BE2C (cell line): ENCODE measurements around the gene TOPAZ1.

Experiments used
- DNase-seq: peaks from one replicate; pipeline ENCODE4 v3.0.0-alpha.2; 2020
- H3K27me3 ChIP-seq: fragments of 250-450 bp; sonication (Bioruptor Pico); 2 replicates; pipeline ENCODE4 v1.5.1; 2020; ENCODE audit warnings: mild to moderate bottlenecking
- H3K36me3 ChIP-seq: fragments of 250-450 bp; sonication (Bioruptor Pico); 2 replicates; pipeline ENCODE4 v1.5.1; 2020; ENCODE audit warnings: mild to moderate bottlenecking
- H3K4me1 ChIP-seq: fragments of 250-450 bp; sonication (Bioruptor Pico); 2 replicates; pipeline ENCODE4 v1.5.1; 2020
- H3K4me3 ChIP-seq: 2 replicates; pipeline ENCODE4 v1.5.1; 2011; ENCODE audit warnings: low read depth, low read length
- H3K9me3 ChIP-seq: fragments of 250-450 bp; sonication (Bioruptor Pico); 2 replicates; pipeline ENCODE4 v1.5.1; 2020
- TF ChIP-seq, protein P1 (sequence below): IDR thresholded peaks from 2 replicates; pipeline ENCODE4 v1.5.1; 2012; ENCODE audit warnings: mild to moderate bottlenecking, low read depth, low read length

The TOPAZ1 gene

GRCh38 chr3:44237161-44237560 lies 4.5 kb upstream of the TOPAZ1 start:
- H3K9me3 ChIP-seq = no peaks in the 10 kb centered on the region
- H3K4me1 ChIP-seq = no peaks in the 10 kb centered on the region
- TF ChIP-seq, protein P1, sequence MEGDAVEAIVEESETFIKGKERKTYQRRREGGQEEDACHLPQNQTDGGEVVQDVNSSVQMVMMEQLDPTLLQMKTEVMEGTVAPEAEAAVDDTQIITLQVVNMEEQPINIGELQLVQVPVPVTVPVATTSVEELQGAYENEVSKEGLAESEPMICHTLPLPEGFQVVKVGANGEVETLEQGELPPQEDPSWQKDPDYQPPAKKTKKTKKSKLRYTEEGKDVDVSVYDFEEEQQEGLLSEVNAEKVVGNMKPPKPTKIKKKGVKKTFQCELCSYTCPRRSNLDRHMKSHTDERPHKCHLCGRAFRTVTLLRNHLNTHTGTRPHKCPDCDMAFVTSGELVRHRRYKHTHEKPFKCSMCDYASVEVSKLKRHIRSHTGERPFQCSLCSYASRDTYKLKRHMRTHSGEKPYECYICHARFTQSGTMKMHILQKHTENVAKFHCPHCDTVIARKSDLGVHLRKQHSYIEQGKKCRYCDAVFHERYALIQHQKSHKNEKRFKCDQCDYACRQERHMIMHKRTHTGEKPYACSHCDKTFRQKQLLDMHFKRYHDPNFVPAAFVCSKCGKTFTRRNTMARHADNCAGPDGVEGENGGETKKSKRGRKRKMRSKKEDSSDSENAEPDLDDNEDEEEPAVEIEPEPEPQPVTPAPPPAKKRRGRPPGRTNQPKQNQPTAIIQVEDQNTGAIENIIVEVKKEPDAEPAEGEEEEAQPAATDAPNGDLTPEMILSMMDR = no peak
- H3K4me3 ChIP-seq = no peak overlapping the region
- H3K36me3 ChIP-seq = no peaks in the 10 kb centered on the region
- H3K27me3 ChIP-seq = no peaks in the 10 kb centered on the region
- no peak for DNase-seq

GRCh38 chr3:44237665-44238064 lies 4.0 kb upstream of the TOPAZ1 start:
- TF ChIP-seq, protein P1 = no peak
- no peak for DNase-seq
- H3K36me3 ChIP-seq = no peaks in the 10 kb centered on the region
- H3K4me3 ChIP-seq = no peak overlapping the region
- no peaks in the 10 kb centered on the region for H3K9me3 ChIP-seq
- no peaks in the 10 kb centered on the region for H3K27me3 ChIP-seq
- H3K4me1 ChIP-seq = no peaks in the 10 kb centered on the region

- TF ChIP-seq, protein P1 = no peak
- Histone ChIP-seq H3K27me3 (no peaks in the 10 kb centered on the region), H3K9me3 (no peaks in the 10 kb centered on the region)
Observed at GRCh38 chr3:44238889-44239288, 2.8 kb upstream of the TOPAZ1 start.

GRCh38 chr3:44240061-44240460 lies 1.6 kb upstream of the TOPAZ1 start:
- H3K27me3 ChIP-seq = no peaks in the 10 kb centered on the region
- TF ChIP-seq, protein P1 = no peak
- H3K4me3 ChIP-seq = no peak overlapping the region
- no peaks in the 10 kb centered on the region for H3K36me3 ChIP-seq
- no peak for DNase-seq
- no peaks in the 10 kb centered on the region for H3K4me1 ChIP-seq
- no peaks in the 10 kb centered on the region for H3K9me3 ChIP-seq

More at GRCh38 chr3:44238889-44239288, 2.8 kb upstream of the TOPAZ1 start:
- Histone ChIP-seq H3K4me1 (no peaks in the 10 kb centered on the region), H3K36me3 (no peaks in the 10 kb centered on the region), H3K4me3 (no peak overlapping the region)
- no peak for DNase-seq

DNA sequence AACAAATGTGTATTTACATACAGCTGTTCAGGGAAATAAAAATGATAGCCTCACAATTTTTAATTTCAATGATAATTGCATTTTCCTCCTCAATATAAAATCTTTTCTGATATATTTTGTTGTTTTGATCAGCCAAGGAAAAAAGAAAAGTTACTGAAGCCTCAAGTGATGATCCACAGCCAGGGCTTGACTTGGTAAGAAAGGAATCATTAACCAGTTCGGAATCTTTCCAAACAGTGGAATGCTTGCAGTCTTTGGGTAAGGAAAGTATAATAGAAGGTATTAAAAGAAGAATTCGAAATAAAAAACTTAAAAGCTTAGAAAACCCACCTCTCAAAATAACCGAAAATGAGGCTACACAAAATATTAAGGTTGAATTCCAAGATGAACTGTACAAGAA lies 1.0 kb downstream of the TOPAZ1 start:
- DNase-seq = no peak
- Histone ChIP-seq H3K4me3 (no peak overlapping the region), H3K9me3 (no peaks in the 10 kb centered on the region), H3K27me3 (no peaks in the 10 kb centered on the region), H3K4me1 (no peaks in the 10 kb centered on the region), H3K36me3 (no peaks in the 10 kb centered on the region)
- TF ChIP-seq, protein P1 = no peak

DNA sequence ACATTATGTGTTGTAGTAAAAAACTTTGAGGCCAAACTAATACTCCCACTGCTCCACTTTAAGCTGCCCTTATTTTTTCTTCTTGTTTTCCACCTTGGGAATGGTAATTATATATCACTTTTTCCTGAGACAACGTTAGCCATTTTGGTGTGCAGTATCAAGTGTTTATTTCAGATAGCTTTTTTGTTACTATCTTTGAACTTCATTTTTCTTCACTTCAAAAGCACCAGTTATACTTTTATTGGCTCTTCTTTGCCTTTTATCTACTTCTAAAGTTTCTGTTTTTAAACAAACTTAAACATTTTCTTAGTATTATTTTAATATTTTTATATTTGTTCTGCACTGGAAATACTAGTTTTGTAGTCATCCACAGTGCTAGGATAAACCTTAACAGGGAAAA lies 6.5 kb downstream of the TOPAZ1 start:
- TF ChIP-seq, protein P1 = no peak
- H3K36me3 ChIP-seq = no peaks in the 10 kb centered on the region
- no peak for DNase-seq

More for the DNA sequence above, 6.5 kb downstream of the TOPAZ1 start:
- Histone ChIP-seq H3K4me3 (no peak overlapping the region), H3K27me3 (no peaks in the 10 kb centered on the region), H3K4me1 (no peaks in the 10 kb centered on the region), H3K9me3 (no peaks in the 10 kb centered on the region)
